DND-41 (cell line): ENCODE measurements around the gene GPR39.

ENCODE experiments used
- ATAC-seq: fragments of 200-7000 bp; cut with Tn5 transposase; 3 replicates; pipeline ENCODE4 v1.9.1; 2021; ENCODE audit warnings: low read depth; ENCODE audit not compliant: insufficient read depth
- DNase-seq: peaks from one replicate; pipeline ENCODE4 v3.0.0-alpha.2; 2020
- H2AFZ ChIP-seq: 2 replicates; pipeline ENCODE4 v1.6.0; 2012; ENCODE audit warnings: low read depth, low read length
- H3K27ac ChIP-seq: 2 replicates; pipeline ENCODE4 v1.5.1; 2012; ENCODE audit warnings: low read length, inconsistent platforms
- H3K27me3 ChIP-seq: fragments of 200-600 bp; sonication (generic); 2 replicates; pipeline ENCODE4 v1.6.0; 2012; ENCODE audit warnings: low read length, mild to moderate bottlenecking, inconsistent platforms; ENCODE audit not compliant: insufficient read depth, poor library complexity
- H3K36me3 ChIP-seq: 2 replicates; pipeline ENCODE4 v1.5.1; 2012; ENCODE audit warnings: low read length, inconsistent platforms; ENCODE audit not compliant: insufficient read depth
- H3K4me1 ChIP-seq: 2 replicates; pipeline ENCODE4 v1.5.1; 2012; ENCODE audit warnings: mild to moderate bottlenecking, low read length; ENCODE audit not compliant: insufficient read depth
- H3K4me2 ChIP-seq: 2 replicates; pipeline ENCODE4 v1.6.0; 2012; ENCODE audit warnings: mild to moderate bottlenecking, moderate library complexity, low read length, inconsistent platforms; ENCODE audit not compliant: insufficient read depth
- H3K4me3 ChIP-seq, 2 experiments: fragments of 200-600 bp in 1 of 2; shearing (Covaris generic) in 1 of 2; 2 replicates each; pipeline ENCODE4 v1.5.1; 2012 to 2016; ENCODE audit warnings: inconsistent platforms in 2 of 2, low read length in 2 of 2, mild to moderate bottlenecking in 2 of 2, low read depth in 1 of 2, moderate library complexity in 1 of 2
- H3K79me2 ChIP-seq: 2 replicates; pipeline ENCODE4 v1.6.0; 2012; ENCODE audit warnings: low read length, inconsistent platforms; ENCODE audit not compliant: insufficient read depth
- H3K9ac ChIP-seq: 2 replicates; pipeline ENCODE4 v1.6.0; 2012; ENCODE audit warnings: low read depth, mild to moderate bottlenecking, inconsistent platforms, low read length, moderate library complexity
- H3K9me3 ChIP-seq: 2 replicates; pipeline ENCODE4 v1.5.1; 2012; ENCODE audit warnings: low read length, moderate library complexity, mild to moderate bottlenecking, inconsistent platforms; ENCODE audit not compliant: insufficient read depth, severe bottlenecking
- H4K20me1 ChIP-seq: 2 replicates; pipeline ENCODE4 v1.6.0; 2012; ENCODE audit warnings: low read length; ENCODE audit not compliant: insufficient read depth
- CTCF ChIP-seq: IDR thresholded peaks from 2 replicates; pipeline ENCODE4 v1.5.1; 2012; ENCODE audit warnings: borderline replicate concordance, low read length, moderate library complexity, mild to moderate bottlenecking; ENCODE audit not compliant: poor library complexity, severe bottlenecking; ENCODE audit errors: extremely low read depth
- EZH2 ChIP-seq: IDR thresholded peaks from 3 replicates; pipeline ENCODE4 v1.6.1; 2012; ENCODE audit warnings: borderline replicate concordance, low read depth, mild to moderate bottlenecking, moderate library complexity, low read length, inconsistent platforms; ENCODE audit not compliant: severe bottlenecking

Gene GPR39

GRCh38 chr2:132448771-132449170, 32.2 kb downstream of the GPR39 start:
- no peak for TF ChIP-seq EZH2
- peak; percentile 45 for TF ChIP-seq CTCF
- Histone ChIP-seq H2AFZ (no peak overlapping the region), H3K9me3 (no peaks in the 10 kb centered on the region), H3K79me2 (no peaks in the 10 kb centered on the region), H3K27ac (no peak overlapping the region), H4K20me1 (no peaks in the 10 kb centered on the region), H3K9ac (no peak overlapping the region), H3K4me2 (no peak overlapping the region), H3K4me3 (no peak overlapping the region), H3K36me3 (no peaks in the 10 kb centered on the region), H3K4me1 (no peaks in the 10 kb centered on the region), H3K27me3 (no peaks in the 10 kb centered on the region)
- ATAC-seq (no peak), DNase-seq (no peak)

GRCh38 chr2:132449868-132450267, 33.3 kb downstream of the GPR39 start:
- no peak overlapping the region for H3K4me3 ChIP-seq
- H3K27me3 ChIP-seq = no peaks in the 10 kb centered on the region
- no peak overlapping the region for H3K27ac ChIP-seq
- H3K4me2 ChIP-seq = no peak overlapping the region
- DNase-seq = no peak
- TF ChIP-seq CTCF (no peak), EZH2 (no peak)
- H4K20me1 ChIP-seq = no peaks in the 10 kb centered on the region
- H2AFZ ChIP-seq = no peak overlapping the region
- H3K36me3 ChIP-seq = no peaks in the 10 kb centered on the region
- no peak for ATAC-seq
- no peak overlapping the region for H3K9ac ChIP-seq
- H3K9me3 ChIP-seq = no peaks in the 10 kb centered on the region
- no peaks in the 10 kb centered on the region for H3K4me1 ChIP-seq
- H3K79me2 ChIP-seq = no peaks in the 10 kb centered on the region

GRCh38 chr2:132460781-132461180, 44.2 kb downstream of the GPR39 start:
- Histone ChIP-seq H2AFZ (no peak overlapping the region), H3K36me3 (no peaks in the 10 kb centered on the region), H3K4me2 (no peak overlapping the region), H3K27me3 (no peaks in the 10 kb centered on the region), H4K20me1 (no peaks in the 10 kb centered on the region), H3K9me3 (no peaks in the 10 kb centered on the region), H3K4me1 (no peaks in the 10 kb centered on the region), H3K79me2 (no peaks in the 10 kb centered on the region), H3K27ac (no peak overlapping the region), H3K9ac (no peak overlapping the region), H3K4me3 (no peak overlapping the region)
- no peak for ATAC-seq
- TF ChIP-seq EZH2 (no peak), CTCF (no peak)
- DNase-seq = no peak

DNA sequence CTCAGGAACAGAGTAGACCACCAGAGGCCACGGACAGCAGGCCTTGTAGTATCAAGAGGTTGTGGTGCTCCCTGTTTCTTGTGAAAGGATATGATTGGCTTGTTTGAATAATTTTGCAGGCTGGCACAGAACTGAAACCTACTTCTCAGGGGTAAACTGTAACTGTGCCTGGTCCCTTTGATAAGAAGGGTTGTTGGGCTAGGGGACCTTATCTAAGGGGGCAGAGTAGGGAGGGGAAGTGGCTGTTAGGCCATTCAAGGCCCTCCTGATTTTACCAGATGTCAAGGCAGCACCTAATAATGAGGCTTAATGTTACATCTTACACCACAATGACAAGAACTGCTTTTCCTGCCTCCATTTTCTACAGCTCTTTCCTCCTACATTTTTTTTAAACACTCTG, 45.6 kb downstream of the GPR39 start:
- ATAC-seq (no peak), DNase-seq (no peak)
- Histone ChIP-seq H3K9me3 (no peaks in the 10 kb centered on the region), H3K27me3 (no peaks in the 10 kb centered on the region), H2AFZ (no peak overlapping the region), H3K4me1 (no peaks in the 10 kb centered on the region), H3K9ac (no peak overlapping the region), H4K20me1 (no peaks in the 10 kb centered on the region), H3K36me3 (no peaks in the 10 kb centered on the region), H3K79me2 (no peaks in the 10 kb centered on the region), H3K27ac (no peak overlapping the region), H3K4me3 (no peak overlapping the region), H3K4me2 (no peak overlapping the region)
- no peak for TF ChIP-seq CTCF
- no peak for TF ChIP-seq EZH2
